ENCODE data around the gene COMMD2.

COMMD2 gene

DNA sequence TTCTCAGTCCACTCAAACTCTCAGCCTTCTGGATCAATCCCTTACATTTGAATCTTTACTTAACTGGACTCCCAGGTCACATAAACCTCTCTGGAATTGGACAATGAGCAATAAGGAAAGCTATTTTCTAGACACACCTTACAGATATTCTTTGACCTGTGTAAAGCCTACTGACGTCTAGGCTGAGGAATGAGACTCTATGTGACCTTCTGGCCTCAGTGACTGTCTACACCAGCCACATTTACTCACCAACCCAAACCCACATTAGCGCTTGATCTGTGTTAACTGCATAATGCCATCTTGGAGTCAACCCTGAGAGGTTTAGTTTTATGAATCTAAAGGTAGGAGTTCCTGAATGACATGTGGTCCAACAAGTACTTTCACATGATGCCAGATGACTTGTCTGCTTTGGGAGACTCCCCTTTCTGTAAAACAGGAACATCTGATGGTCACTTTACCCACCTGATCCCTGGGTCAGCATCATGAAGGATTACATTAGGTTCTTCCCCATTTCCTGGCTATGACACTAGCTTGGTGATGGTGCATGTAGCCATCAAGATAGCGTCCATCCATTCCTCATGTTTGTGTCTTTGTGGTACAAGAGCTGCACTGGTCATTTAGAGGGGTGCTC is 11.4 kb upstream of the COMMD2 start:
- DNase-seq (ENCODE audit: low read depth, low spot score), result no peak

DNA sequence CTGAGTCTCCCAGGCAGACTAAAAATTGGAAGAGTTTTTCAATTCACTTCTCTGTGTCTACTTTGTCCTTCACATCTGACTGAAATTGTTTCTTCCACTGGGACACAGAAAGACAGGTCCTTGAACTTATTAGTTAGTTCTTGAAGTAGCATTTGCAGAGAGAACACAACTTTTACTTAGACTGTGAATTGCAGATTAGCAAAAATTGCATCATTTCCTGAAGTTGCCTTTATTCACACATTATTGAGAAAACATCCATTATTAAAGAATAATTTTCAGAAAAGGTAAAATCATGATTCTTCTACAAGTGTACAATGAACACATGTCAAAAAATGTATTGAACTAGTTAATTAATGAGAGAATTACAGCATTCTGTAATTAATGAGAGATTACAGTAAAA is 1.4 kb upstream of the COMMD2 start:
- DNase-seq (ENCODE audit: low read depth, low spot score), result no peak

- no peak for DNase-seq (ENCODE audit: low read depth, low spot score)
These were observed 473 bp upstream of the COMMD2 start for GRCh38 chr3:149752788-149753136.

GRCh38 chr3:149751551-149751950 is 738 bp downstream of the COMMD2 start:
- DNase-seq (ENCODE audit: low read depth, low spot score), result no peak

DNA sequence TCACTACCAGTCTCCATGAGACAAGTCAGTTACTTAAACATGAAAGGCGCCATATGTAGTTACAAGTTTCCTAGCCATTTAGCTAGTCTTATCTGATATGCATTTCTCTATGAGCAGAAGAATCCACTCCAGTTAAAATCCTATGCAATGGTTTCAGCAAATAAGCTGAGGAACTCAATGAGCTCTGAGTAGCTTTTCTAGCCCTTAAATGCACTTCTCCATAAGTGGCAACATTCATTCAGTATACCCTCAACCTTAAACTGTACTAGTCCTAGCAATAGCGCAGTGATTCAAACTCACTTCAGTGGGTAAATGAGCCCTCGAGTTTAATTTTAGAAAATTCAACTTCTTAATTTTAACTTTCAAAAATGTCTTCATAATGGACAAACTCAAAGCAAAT is 7.7 kb downstream of the COMMD2 start:
- no peak for DNase-seq (ENCODE audit: low read depth, low spot score)

DNA sequence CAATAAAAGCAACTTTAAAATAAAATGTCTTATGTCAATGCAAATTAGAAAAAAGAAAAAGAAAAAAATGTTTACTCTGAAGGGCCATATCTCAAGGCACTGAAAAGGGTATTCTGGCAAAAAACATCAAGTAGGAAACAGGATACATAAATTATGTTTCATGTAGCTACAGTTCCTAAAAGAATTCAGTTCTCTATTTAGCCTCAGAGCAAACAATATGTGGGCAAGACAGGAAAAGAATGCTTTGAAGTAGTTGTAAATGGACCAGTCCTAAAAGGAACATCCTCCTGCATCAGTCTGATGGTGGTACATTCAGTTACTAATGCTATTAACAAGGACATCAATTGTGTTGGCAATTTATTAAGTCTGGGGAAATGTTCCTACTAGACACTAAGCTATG is 8.1 kb downstream of the COMMD2 start:
- DNase-seq (ENCODE audit: low read depth, low spot score), result no peak

DNA sequence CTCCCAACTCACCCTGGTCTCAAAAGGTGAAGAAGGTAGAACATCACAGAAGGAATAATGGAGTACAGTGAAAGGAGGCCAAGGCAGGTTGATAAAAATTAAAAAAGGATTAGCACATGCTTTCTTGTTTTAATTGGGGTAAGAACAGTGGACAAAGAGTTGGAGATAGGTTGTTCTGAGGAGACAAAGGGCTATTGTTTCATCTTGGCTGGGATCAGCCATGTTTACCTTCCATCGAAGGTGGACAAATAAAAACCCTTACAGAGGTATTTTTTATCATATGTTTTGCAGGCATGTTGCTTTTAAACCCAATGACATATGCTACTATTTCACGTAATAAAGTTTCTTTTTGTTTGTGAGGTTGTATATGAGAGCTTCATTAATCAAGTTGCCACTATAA is 12.9 kb downstream of the COMMD2 start:
- DNase-seq (ENCODE audit: low read depth, low spot score), result no peak

- DNase-seq (ENCODE audit: low read depth, low spot score), result no peak
These were observed 13.4 kb downstream of the COMMD2 start for GRCh38 chr3:149738876-149739275.

GRCh38 chr3:149736953-149737205 is 15.4 kb downstream of the COMMD2 start:
- DNase-seq (ENCODE audit: low read depth, low spot score), result no peak

GRCh38 chr3:149736175-149736952 is 15.9 kb downstream of the COMMD2 start:
- DNase-seq (ENCODE audit: low read depth, low spot score), result no peak

DNA sequence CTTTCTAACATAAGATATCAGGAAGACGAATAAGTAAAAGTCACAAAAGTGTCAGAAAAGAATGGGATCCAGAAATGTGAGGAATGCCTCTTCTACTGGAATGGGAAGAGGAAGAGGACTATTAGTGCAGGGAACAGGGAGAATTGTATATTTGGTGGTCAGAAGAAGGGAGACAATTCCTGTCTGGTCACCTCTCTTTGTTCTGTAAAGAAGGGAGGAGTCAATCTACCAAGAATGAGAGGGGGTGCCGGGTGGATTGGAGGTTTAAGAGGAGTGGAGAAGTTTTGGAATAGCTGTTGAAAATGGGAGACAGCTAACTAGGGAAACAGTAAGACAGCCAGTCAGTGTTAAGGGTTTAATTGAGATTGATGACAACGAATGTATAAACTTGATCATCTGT is 20.1 kb downstream of the COMMD2 start:
- no peak for DNase-seq (ENCODE audit: low read depth, low spot score)

DNA sequence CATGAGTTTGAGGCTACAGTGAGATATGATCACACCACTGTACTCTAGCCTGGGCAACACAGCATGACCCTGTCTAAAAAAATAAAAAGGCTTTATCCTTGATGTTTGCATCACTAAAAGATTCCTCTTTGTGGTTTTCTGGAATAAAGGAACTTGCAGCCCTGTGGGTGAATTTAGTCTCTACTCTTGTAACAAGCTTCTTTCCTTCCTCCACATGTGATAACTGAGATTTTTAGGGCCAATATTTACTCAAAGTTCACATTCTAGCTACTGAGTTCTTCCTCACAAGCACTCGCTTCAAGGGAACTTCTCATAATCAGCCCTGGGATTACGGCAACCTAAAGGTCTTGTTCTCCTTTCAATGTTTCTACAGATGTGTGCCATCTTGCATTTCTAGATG is 24.6 kb downstream of the COMMD2 start:
- no peak for DNase-seq (ENCODE audit: low read depth, low spot score)

DNA sequence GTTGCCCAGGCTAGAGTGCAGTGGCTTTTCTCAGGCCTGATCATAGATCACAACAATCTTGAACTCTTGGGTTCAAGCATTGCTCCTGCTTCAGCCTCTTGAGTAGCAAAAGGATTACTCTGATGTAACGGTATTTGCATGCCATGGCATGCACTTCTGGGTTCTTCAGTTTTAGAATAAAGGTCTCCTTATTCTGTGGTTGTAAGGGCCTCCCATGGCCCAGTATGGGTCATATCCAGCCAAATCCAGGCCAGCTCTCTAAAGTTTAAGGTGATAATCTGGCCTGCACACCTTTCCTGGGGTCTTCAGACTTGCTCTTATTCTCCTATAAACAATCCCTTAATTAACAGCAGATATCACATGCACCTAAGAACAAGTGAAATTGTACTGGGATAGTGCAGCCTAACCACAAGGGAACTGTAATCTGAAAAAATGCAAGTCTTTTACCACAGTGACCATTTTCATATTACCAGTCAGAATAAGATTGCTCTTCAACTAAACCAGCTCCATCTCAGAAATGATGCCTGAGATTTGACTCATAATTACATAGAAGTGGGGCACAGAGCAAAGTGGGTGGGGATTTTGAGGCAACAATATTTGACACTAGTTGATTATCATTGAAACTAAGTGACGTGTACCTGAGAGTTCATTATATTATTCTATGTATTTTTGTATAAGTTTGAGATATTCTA is 25.4 kb downstream of the COMMD2 start:
- DNase-seq (ENCODE audit: low read depth, low spot score), result no peak

DNA sequence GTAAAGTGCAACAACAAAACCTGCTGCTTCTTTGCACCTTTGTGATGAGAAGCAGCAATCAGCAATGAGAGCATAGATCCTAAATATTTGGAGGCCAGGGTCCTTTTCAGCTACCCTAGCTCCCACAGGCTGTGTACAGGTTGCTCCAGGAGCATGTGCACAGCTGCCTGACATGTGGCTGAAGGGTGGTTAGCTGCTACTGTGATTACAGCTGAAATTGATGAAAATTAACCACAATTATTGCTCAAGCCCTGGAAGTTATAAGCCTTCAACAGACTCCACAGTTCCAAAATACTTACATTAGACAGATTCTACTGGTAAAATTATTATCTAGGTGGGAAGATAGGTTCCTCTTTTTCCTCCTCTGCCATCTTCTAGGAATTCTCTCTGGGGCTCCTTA is 28.5 kb downstream of the COMMD2 start:
- no peak for DNase-seq (ENCODE audit: low read depth, low spot score)

DNA sequence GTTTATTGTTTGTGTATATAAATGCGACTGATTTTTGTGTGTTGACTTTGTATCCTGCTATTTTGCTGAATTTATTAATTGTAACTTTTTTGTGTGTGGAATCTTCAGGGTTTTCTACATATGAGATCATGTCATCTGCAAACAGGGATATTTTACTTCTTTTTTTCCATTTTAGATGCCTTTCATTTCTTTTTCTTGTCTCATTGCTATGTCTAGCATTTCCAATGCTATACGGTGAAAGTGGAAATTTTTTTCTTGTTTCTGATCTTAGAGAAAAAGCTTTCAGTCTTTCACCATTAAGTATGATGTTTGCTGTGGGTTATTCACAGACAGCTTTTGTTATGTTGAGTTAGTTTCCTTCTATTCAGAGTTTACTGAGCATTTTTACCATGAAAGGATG is 31.4 kb downstream of the COMMD2 start:
- DNase-seq (ENCODE audit: low read depth, low spot score), result no peak

- DNase-seq (ENCODE audit: low read depth, low spot score), result peak; percentile 28
These were observed 34.8 kb downstream of the COMMD2 start for GRCh38 chr3:149717391-149718056.

DNA sequence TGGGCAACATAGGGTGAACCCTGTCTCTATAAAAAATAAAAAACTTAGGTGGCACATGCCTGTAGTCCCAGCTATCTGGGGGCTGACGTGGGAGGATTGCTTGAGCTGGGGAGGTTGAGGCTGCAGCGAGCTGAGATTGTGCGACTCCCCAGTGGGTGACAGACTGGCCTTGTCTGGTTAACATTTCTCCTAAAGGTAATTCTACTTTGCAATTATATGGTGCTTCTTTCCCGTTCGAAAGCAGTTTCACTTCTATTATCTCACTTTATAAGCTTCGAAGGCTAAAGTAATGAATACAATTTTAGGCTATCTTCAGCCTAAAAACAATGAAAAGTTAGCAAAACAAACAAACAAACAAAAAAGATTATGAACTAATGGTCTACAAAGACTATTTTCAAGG is 35.3 kb downstream of the COMMD2 start:
- no peak for DNase-seq (ENCODE audit: low read depth, low spot score)

- no peak for DNase-seq (ENCODE audit: low read depth, low spot score)
These were observed 37.0 kb downstream of the COMMD2 start for GRCh38 chr3:149715247-149715646.

- no peak for DNase-seq (ENCODE audit: low read depth, low spot score)
These were observed 38.3 kb downstream of the COMMD2 start for GRCh38 chr3:149713730-149714654.

DNA sequence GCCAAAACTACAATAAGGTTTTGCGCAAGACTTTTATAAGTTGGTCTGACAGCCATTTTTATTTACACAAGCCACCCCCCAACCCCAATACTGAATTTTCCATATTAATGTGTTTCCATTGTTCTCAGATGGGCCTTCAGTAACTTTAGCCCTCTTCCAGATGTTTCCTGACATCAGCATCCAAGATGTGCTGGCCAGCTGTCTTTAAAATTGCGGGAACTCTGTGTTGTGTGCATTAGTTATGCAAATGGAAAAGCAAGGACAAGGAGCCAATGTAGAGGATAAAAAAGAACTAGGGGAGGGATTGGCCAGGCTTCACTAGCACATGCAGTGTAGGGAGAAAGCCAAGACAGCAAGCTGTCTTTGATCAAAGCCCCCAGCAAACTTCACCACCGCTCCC is 45.4 kb downstream of the COMMD2 start:
- DNase-seq (ENCODE audit: low read depth, low spot score), result no peak

- DNase-seq (ENCODE audit: low read depth, low spot score), result no peak
These were observed 46.9 kb downstream of the COMMD2 start for GRCh38 chr3:149705416-149705815.

DNA sequence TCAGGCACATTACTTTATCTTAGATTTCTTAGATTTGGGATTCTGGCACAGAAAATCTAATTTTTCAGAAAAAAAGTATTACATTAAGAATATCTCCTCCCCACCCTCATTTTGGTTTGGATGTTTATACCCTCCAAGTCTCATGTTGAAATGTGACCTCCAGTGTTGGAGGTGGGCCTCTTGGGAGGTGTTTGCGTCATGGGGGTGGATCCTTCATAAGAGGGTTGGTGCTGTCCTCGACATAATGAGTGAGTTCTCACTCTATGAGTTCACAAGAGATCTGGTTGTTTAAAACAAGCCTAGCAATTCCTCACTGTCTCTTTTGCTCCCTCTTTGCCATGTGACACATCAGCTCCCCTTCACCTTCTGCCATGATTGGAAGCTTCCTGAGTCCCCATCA is 48.8 kb downstream of the COMMD2 start:
- DNase-seq (ENCODE audit: low read depth, low spot score), result no peak

All from iPS DF 19.7 (cell line).